ENCODE data around the gene EGF. TPM values are rescaled to one million over a fixed set of nuclear protein-coding genes. Genes with fewer than 3 reads are reported as not detected.
A peak's percentile ranks its signal among the peaks of the same experiment; 100 is the strongest.

Gene EGF
- total RNA-seq, 2 donors from 2014 or later = 14.6 to 33.7 TPM

- H3K27ac Mint-ChIP-seq = no peak overlapping the region
- no peaks in the 10 kb centered on the region for H3K36me3 ChIP-seq (ENCODE audit: control insufficient read depth, insufficient read depth, low read length)
Observed at GRCh38 chr4:110042545-110043517, 130.1 kb downstream of the EGF start.

GRCh38 chr4:110046588-110047049 is 133.9 kb downstream of the EGF start:
- no peak overlapping the region for H3K27ac Mint-ChIP-seq
- H3K36me3 Mint-ChIP-seq (ENCODE audit: low read depth) = peaks cover 10% of the 10 kb centered on the region
- no peak overlapping the region for H3K4me3 Mint-ChIP-seq
- peaks cover 8% of the 10 kb centered on the region for H3K4me1 Mint-ChIP-seq
- no peaks in the 10 kb centered on the region for H3K9me3 ChIP-seq (ENCODE audit: control insufficient read depth, low read length)
- no peak for TF ChIP-seq CTCF (conservative IDR thresholded peaks at IDR 0.05)
- no peaks in the 10 kb centered on the region for H3K9me3 Mint-ChIP-seq
- H3K4me3 ChIP-seq (ENCODE audit: low read length) = no peak overlapping the region
- H3K9ac ChIP-seq (ENCODE audit: extremely low read depth, low read length, poor library complexity, severe bottlenecking) = no peak overlapping the region
- DNase-seq = no peak
- no peaks in the 10 kb centered on the region for H3K27me3 ChIP-seq (ENCODE audit: control insufficient read depth, insufficient read depth, low read length, poor library complexity, severe bottlenecking)
- H3K27ac ChIP-seq (ENCODE audit: low read depth, low read length) = no peak overlapping the region
- 98% methylated on average over 5 of the region's 5 CpGs for WGBS, 2 experiments (ENCODE audit: insufficient coverage in 1 of 2, insufficient read length in 1 of 2)
- peaks cover 11% of the 10 kb centered on the region for H3K36me3 ChIP-seq (ENCODE audit: control insufficient read depth, insufficient read depth, low read length)
- H3K4me1 ChIP-seq (ENCODE audit: control insufficient read depth, insufficient read depth, low read length) = no peaks in the 10 kb centered on the region
- H3K27me3 Mint-ChIP-seq (ENCODE audit: insufficient read depth) = no peaks in the 10 kb centered on the region

More at GRCh38 chr4:110042545-110043517, 130.1 kb downstream of the EGF start:
- H3K4me1 Mint-ChIP-seq = no peaks in the 10 kb centered on the region
- whole genome bisulfite sequencing, 2 experiments (ENCODE audit: insufficient coverage in 1 of 2, insufficient read length in 1 of 2) = 0 to 70% methylated on average over 1 to 13 of the region's 13 CpGs
- H3K4me3 Mint-ChIP-seq = no peak overlapping the region
- H3K27ac ChIP-seq (ENCODE audit: low read depth, low read length) = no peak overlapping the region
- no peaks in the 10 kb centered on the region for H3K9me3 Mint-ChIP-seq
- H3K36me3 Mint-ChIP-seq (ENCODE audit: low read depth) = no peaks in the 10 kb centered on the region
- no peak for TF ChIP-seq CTCF (conservative IDR thresholded peaks at IDR 0.05)
- no peaks in the 10 kb centered on the region for H3K4me1 ChIP-seq (ENCODE audit: control insufficient read depth, insufficient read depth, low read length)
- H3K27me3 ChIP-seq (ENCODE audit: control insufficient read depth, insufficient read depth, low read length, poor library complexity, severe bottlenecking) = no peaks in the 10 kb centered on the region
- H3K9me3 ChIP-seq (ENCODE audit: control insufficient read depth, low read length) = no peaks in the 10 kb centered on the region
- DNase-seq = no peak
- no peak overlapping the region for H3K9ac ChIP-seq (ENCODE audit: extremely low read depth, low read length, poor library complexity, severe bottlenecking)
- no peak overlapping the region for H3K4me3 ChIP-seq (ENCODE audit: low read length)
- no peaks in the 10 kb centered on the region for H3K27me3 Mint-ChIP-seq (ENCODE audit: insufficient read depth)

GRCh38 chr4:110049951-110050925 is 137.6 kb downstream of the EGF start:
- peaks cover 16% of the 10 kb centered on the region for H3K36me3 Mint-ChIP-seq (ENCODE audit: low read depth)
- no peaks in the 10 kb centered on the region for H3K27me3 Mint-ChIP-seq (ENCODE audit: insufficient read depth)

More at GRCh38 chr4:110049951-110050925, 137.6 kb downstream of the EGF start:
- H3K36me3 ChIP-seq (ENCODE audit: control insufficient read depth, insufficient read depth, low read length) = peaks cover 17% of the 10 kb centered on the region
- Mint-ChIP-seq H3K4me3 (no peak overlapping the region), H3K4me1 (peaks cover 8% of the 10 kb centered on the region), H3K27ac (no peak overlapping the region), H3K9me3 (no peaks in the 10 kb centered on the region)
- TF ChIP-seq CTCF (conservative IDR thresholded peaks at IDR 0.05) = peak; percentile 92
- no peak overlapping the region for H3K27ac ChIP-seq (ENCODE audit: low read depth, low read length)
- no peak overlapping the region for H3K4me3 ChIP-seq (ENCODE audit: low read length)
- H3K4me1 ChIP-seq (ENCODE audit: control insufficient read depth, insufficient read depth, low read length) = no peaks in the 10 kb centered on the region
- 71 to 82% methylated on average over 4 to 9 of the region's 9 CpGs for WGBS, 2 experiments (ENCODE audit: insufficient coverage in 1 of 2, insufficient read length in 1 of 2)
- no peak overlapping the region for H3K9ac ChIP-seq (ENCODE audit: extremely low read depth, low read length, poor library complexity, severe bottlenecking)
- H3K9me3 ChIP-seq (ENCODE audit: control insufficient read depth, low read length) = no peaks in the 10 kb centered on the region
- DNase-seq = peak; percentile 79
- no peaks in the 10 kb centered on the region for H3K27me3 ChIP-seq (ENCODE audit: control insufficient read depth, insufficient read depth, low read length, poor library complexity, severe bottlenecking)

Measured in endodermal cell (in vitro differentiated cells).